HG02852 (cell line): Measurements from ENCODE around the gene GRK5.
"Not testable (repeated sequence)": the region's sequence is repeated elsewhere in the genome, so short reads cannot be mapped to it uniquely, and the experiment has no call there.

Experiments
- ATAC-seq: cut with Tn5 transposase; IDR thresholded peaks from one replicate; pipeline ENCODE4 v1.9.1; 2021; ENCODE audit warnings: mild to moderate bottlenecking, moderate library complexity; ENCODE audit not compliant: unreplicated experiment

The GRK5 gene

GRCh38 chr10:119221201-119221600, 13.8 kb downstream of the GRK5 start:
- no peak for ATAC-seq

GRCh38 chr10:119221666-119222065, 14.3 kb downstream of the GRK5 start:
- no peak for ATAC-seq

DNA sequence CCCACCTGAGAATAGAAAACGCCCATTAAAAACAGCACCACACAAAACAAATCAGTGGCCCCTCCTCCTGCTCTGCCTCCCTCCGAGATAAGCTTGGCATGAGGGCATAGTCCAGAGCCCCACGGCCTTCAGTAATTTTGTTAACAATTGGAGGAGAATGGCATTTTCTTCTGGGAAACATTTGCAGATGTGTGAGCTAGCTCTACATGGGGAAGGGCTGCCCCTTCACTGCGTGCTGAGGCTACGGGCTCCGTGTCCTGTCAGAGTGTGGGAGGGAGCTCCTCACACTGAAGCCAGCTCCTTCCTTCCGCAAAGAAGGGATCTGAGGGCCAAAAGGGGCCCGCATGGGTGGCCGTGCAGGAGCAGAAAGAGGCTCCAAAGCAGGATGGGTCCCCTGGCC, 15.2 kb downstream of the GRK5 start:
- no peak for ATAC-seq

DNA sequence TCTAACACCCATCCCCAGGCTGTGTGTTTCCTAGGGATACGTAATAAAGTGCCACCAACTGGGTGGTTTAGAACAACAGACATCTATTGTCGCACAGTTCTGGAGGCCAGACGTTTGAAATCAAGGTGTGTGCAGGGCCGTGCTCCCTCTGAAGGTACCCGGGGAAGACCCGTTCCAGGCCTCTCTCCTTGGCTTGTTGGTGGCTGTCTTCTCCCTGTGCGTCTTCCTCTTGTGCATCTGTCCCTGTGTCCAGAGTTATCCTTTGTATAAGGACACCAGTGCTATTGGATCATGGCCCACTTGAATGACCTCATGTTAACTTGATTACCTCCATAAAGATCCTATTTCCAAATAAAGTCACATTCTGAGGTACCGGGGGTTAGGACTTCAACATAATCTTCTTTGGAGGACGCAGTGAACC, 15.6 kb downstream of the GRK5 start:
- ATAC-seq: no peak

GRCh38 chr10:119225083-119225658, 17.8 kb downstream of the GRK5 start:
- ATAC-seq: no peak

DNA sequence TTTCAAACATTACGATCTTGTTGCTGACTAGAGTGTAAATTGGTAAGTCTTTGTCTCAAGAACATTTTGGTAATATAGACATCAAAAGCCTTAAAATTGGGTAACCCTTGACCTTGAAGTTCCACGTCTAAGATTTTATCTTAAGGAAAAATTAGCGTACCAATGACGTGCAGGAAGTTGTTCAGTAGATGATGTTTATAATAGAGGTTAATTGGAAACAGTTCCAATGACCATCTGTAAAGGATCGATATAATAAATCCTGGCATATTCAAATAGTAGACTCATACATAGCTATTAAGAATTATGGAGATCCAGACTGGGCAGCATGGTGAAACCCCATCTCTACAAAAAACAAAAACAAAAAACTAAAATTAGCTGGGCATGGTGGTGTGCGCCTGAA, 20.5 kb downstream of the GRK5 start:
- ATAC-seq: no peak

- no peak for ATAC-seq
Observed at GRCh38 chr10:119231654-119232053, 24.3 kb downstream of the GRK5 start.

GRCh38 chr10:119232439-119232838, 25.1 kb downstream of the GRK5 start:
- ATAC-seq: not testable (repeated sequence)

- no peak for ATAC-seq
Observed at GRCh38 chr10:119233123-119233820, 25.9 kb downstream of the GRK5 start.

- no peak for ATAC-seq
Observed at GRCh38 chr10:119233821-119234220, 26.4 kb downstream of the GRK5 start.

- ATAC-seq: no peak
Observed at GRCh38 chr10:119235356-119235755, 28.0 kb downstream of the GRK5 start.

DNA sequence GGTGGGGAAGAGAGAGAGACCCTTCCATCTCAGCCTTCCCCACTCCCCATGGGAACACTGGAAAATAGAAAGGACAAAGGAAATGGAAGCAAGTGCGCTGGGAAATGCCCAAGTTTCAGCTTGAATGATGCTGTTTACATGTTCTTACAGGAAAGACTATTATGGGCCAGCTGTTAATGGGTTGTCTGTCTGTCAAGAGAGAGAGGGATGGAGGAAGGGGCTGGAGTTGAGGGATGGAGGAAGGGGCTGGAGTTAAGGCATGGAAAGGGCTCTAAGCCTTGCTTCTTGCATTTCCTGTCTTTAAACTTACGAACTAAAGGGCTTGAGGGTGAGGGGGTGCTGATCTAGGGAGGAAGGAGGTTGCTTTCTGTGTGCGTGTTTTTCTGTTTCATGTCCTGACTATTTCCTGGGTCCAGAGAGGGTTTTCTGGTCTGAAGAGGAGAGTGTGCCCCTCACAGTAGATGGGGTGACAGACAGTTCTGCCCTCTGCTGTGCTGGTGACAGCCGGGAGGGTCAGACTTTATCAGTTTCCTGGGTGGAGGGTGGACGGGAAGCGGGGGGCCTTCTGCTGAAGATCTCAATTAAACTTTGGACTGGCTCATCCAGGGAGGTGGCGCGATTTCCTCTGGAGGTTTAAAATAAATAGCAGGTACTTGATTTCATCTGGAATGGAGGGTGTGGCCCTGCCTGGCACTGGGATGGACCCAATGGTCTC, 30.5 kb downstream of the GRK5 start:
- no peak for ATAC-seq

- ATAC-seq: no peak
Observed at GRCh38 chr10:119238577-119238976, 31.2 kb downstream of the GRK5 start.

GRCh38 chr10:119239015-119239414, 31.6 kb downstream of the GRK5 start:
- ATAC-seq: not testable (repeated sequence)

GRCh38 chr10:119239630-119240029, 32.3 kb downstream of the GRK5 start:
- not testable (repeated sequence) for ATAC-seq

- ATAC-seq: no peak
Observed at GRCh38 chr10:119241066-119241465, 33.7 kb downstream of the GRK5 start.

GRCh38 chr10:119242186-119242585, 34.8 kb downstream of the GRK5 start:
- ATAC-seq: no peak

GRCh38 chr10:119243488-119243887, 36.1 kb downstream of the GRK5 start:
- no peak for ATAC-seq

GRCh38 chr10:119243967-119244366, 36.6 kb downstream of the GRK5 start:
- ATAC-seq: no peak

- no peak for ATAC-seq
Observed at GRCh38 chr10:119245272-119245671, 37.9 kb downstream of the GRK5 start.

DNA sequence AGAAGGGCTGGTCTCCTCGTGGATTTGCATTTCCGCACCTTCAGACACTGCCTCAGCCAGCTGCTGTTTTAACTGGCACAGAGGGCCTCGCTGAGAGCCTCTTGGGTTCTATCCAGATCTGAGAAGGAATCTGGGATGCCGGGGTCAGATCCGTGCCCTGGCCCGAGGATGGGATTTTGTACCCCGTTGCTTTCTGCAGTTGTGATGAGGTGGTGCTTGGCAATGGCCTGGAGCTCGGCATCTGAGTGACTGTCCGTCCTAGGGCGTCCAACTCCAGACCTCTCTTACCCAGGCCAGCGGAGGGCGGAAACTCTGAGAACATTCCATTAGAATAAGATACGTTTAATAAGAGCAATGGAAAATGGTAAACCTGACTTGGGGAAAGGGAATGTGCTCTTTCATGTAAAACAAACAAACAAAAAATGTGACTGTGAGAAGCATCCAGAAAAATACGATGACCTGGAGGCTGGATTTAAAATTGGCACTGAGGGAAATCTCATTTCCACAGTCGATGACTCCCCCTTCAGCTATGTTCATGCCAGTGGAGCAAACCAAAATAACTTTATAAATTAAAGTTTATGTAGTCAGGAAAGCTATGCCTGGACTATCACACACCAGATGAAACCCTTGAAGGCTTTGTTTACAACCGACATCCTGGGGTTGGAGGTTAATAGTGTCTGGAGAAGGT, 39.6 kb downstream of the GRK5 start:
- no peak for ATAC-seq

DNA sequence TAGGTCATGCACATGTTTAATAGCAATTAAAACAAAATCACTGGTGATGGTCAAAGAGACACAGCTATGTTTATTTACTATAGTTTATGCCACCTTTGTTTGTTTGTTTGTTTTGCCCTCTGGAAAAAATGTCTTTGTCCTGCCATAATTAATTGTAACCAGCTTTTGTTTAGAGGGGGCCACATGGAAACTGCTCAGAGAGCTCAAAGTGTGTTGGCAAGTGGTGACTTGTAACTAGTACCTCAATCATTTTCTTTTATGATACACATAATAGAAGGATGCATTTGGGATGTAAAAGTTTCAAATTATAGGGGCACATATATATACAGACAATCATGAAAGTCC, 40.2 kb downstream of the GRK5 start:
- ATAC-seq: no peak
